ENCODE measurements around the gene SPEM1.

SPEM1 gene

GRCh38 chr17:7411427-7411750 lies 8.7 kb upstream of the SPEM1 start:
- Mint-ChIP-seq H3K27me3 (ENCODE audit: low read depth, poor library complexity) (peaks cover 6% of the 10 kb centered on the region), H3K4me3 (no peak overlapping the region), H3K4me1 (peaks cover 36% of the 10 kb centered on the region), H3K27ac (no peak overlapping the region), H3K9me3 (no peaks in the 10 kb centered on the region), H3K36me3 (ENCODE audit: low read depth) (peaks cover 36% of the 10 kb centered on the region)
- TF ChIP-seq CTCF (IDR thresholded peaks at IDR 0.05): no peak
- no peak for DNase-seq

GRCh38 chr17:7413346-7413985 lies 6.7 kb upstream of the SPEM1 start:
- Mint-ChIP-seq H3K27ac (peak overlapping the region; percentile 93), H3K9me3 (no peaks in the 10 kb centered on the region), H3K27me3 (ENCODE audit: low read depth, poor library complexity) (peaks cover 6% of the 10 kb centered on the region), H3K4me3 (no peak overlapping the region), H3K36me3 (ENCODE audit: low read depth) (peaks cover 40% of the 10 kb centered on the region), H3K4me1 (peaks cover 31% of the 10 kb centered on the region)
- no peak for DNase-seq
- TF ChIP-seq CTCF (IDR thresholded peaks at IDR 0.05): no peak

DNA sequence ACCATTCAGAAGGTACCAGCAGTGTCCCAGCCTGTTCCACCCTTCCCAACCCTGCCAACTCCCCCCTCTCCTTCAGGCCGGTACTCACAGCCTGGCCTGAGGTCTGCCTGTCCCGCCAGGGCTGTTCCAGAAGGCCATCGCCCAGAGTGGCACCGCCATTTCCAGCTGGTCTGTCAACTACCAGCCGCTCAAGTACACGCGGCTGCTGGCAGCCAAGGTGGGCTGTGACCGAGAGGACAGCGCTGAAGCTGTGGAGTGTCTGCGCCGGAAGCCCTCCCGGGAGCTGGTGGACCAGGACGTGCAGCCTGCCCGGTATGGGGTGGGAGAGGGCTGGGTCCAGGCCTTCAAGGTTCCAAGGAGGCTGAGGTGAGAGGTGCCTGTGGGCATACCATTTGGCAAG lies 5.3 kb upstream of the SPEM1 start:
- TF ChIP-seq CTCF (IDR thresholded peaks at IDR 0.05): no peak
- Mint-ChIP-seq H3K4me1 (peaks cover 41% of the 10 kb centered on the region), H3K4me3 (no peak overlapping the region), H3K27me3 (ENCODE audit: low read depth, poor library complexity) (peaks cover 6% of the 10 kb centered on the region), H3K27ac (no peak overlapping the region), H3K9me3 (no peaks in the 10 kb centered on the region), H3K36me3 (ENCODE audit: low read depth) (peaks cover 30% of the 10 kb centered on the region)
- DNase-seq: no peak

- no peak for TF ChIP-seq CTCF (IDR thresholded peaks at IDR 0.05)
- Mint-ChIP-seq H3K36me3 (ENCODE audit: low read depth) (peaks cover 23% of the 10 kb centered on the region), H3K4me1 (peaks cover 50% of the 10 kb centered on the region), H3K4me3 (no peak overlapping the region), H3K27me3 (ENCODE audit: low read depth, poor library complexity) (peaks cover 6% of the 10 kb centered on the region), H3K27ac (no peak overlapping the region), H3K9me3 (no peaks in the 10 kb centered on the region)
- DNase-seq: no peak
These were observed 4.3 kb upstream of the SPEM1 start for GRCh38 chr17:7415784-7416183.

- Mint-ChIP-seq H3K4me1 (peaks cover 56% of the 10 kb centered on the region), H3K27ac (peak overlapping the region; percentile 94), H3K9me3 (no peaks in the 10 kb centered on the region), H3K27me3 (ENCODE audit: low read depth, poor library complexity) (peaks cover 3% of the 10 kb centered on the region), H3K4me3 (no peak overlapping the region), H3K36me3 (ENCODE audit: low read depth) (peaks cover 23% of the 10 kb centered on the region)
- no peak for TF ChIP-seq CTCF (IDR thresholded peaks at IDR 0.05)
- DNase-seq: no peak
These were observed 3.8 kb upstream of the SPEM1 start for GRCh38 chr17:7416323-7416722.

GRCh38 chr17:7417056-7417655 lies 3.0 kb upstream of the SPEM1 start:
- Mint-ChIP-seq H3K4me3 (no peak overlapping the region), H3K9me3 (no peaks in the 10 kb centered on the region), H3K27me3 (ENCODE audit: low read depth, poor library complexity) (peaks cover 3% of the 10 kb centered on the region), H3K36me3 (ENCODE audit: low read depth) (peaks cover 20% of the 10 kb centered on the region), H3K4me1 (peaks cover 60% of the 10 kb centered on the region), H3K27ac (no peak overlapping the region)
- no peak for TF ChIP-seq CTCF (IDR thresholded peaks at IDR 0.05)
- no peak for DNase-seq
